HG02763 (cell line): Measurements from ENCODE around the gene KIAA2012.

Experiments
- ATAC-seq: cut with Tn5 transposase; IDR thresholded peaks from one replicate; pipeline ENCODE4 v1.9.1; 2021; ENCODE audit warnings: mild to moderate bottlenecking, moderate library complexity; ENCODE audit not compliant: unreplicated experiment

Gene KIAA2012

GRCh38 chr2:202079310-202079709 lies 6.3 kb downstream of the KIAA2012 start:
- ATAC-seq = no peak

- ATAC-seq = no peak
Observed at GRCh38 chr2:202084265-202084664, 11.2 kb downstream of the KIAA2012 start.

GRCh38 chr2:202088777-202089176 lies 15.7 kb downstream of the KIAA2012 start:
- ATAC-seq = no peak

GRCh38 chr2:202090530-202090929 lies 17.5 kb downstream of the KIAA2012 start:
- no peak for ATAC-seq

- ATAC-seq = no peak
Observed at GRCh38 chr2:202091476-202091875, 18.4 kb downstream of the KIAA2012 start.

GRCh38 chr2:202094426-202094986 lies 21.5 kb downstream of the KIAA2012 start:
- ATAC-seq = no peak

GRCh38 chr2:202095235-202095634 lies 22.2 kb downstream of the KIAA2012 start:
- ATAC-seq = no peak

- ATAC-seq = no peak
Observed at GRCh38 chr2:202096736-202097135, 23.7 kb downstream of the KIAA2012 start.

GRCh38 chr2:202098291-202098690 lies 25.2 kb downstream of the KIAA2012 start:
- no peak for ATAC-seq

GRCh38 chr2:202099515-202099914 lies 26.5 kb downstream of the KIAA2012 start:
- no peak for ATAC-seq

- ATAC-seq = no peak
Observed at GRCh38 chr2:202100176-202100575, 27.1 kb downstream of the KIAA2012 start.

GRCh38 chr2:202101026-202101579 lies 28.0 kb downstream of the KIAA2012 start:
- no peak for ATAC-seq

GRCh38 chr2:202102425-202103000 lies 29.5 kb downstream of the KIAA2012 start:
- no peak for ATAC-seq

GRCh38 chr2:202104286-202104870 lies 31.3 kb downstream of the KIAA2012 start:
- no peak for ATAC-seq

- ATAC-seq = no peak
Observed at GRCh38 chr2:202105025-202105424, 32.0 kb downstream of the KIAA2012 start.

- no peak for ATAC-seq
Observed at GRCh38 chr2:202108345-202108744, 35.3 kb downstream of the KIAA2012 start.

- ATAC-seq = no peak
Observed at GRCh38 chr2:202109139-202109736, 36.2 kb downstream of the KIAA2012 start.

GRCh38 chr2:202109737-202110184 lies 36.7 kb downstream of the KIAA2012 start:
- ATAC-seq = no peak

GRCh38 chr2:202110491-202110890 lies 37.4 kb downstream of the KIAA2012 start:
- ATAC-seq = no peak

- ATAC-seq = no peak
Observed at GRCh38 chr2:202112041-202112440, 39.0 kb downstream of the KIAA2012 start.

GRCh38 chr2:202113571-202114142 lies 40.6 kb downstream of the KIAA2012 start:
- ATAC-seq = no peak
